ENCODE results near the gene ZNF541. TPM values are rescaled to one million over a fixed set of nuclear protein-coding genes. Genes with fewer than 3 reads are reported as not detected.

Gene ZNF541
- total RNA-seq, 1 donor from 2014 or later = not detected

- H3K27me3 ChIP-seq = no peaks in the 10 kb centered on the region
- no peak for TF ChIP-seq CTCF (IDR thresholded peaks at IDR 0.05)
- no peaks in the 10 kb centered on the region for H3K9me3 ChIP-seq
- H3K27ac ChIP-seq = peak within 1 kb of the TSS; percentile 94 to 97
- no peaks in the 10 kb centered on the region for H3K36me3 ChIP-seq
- DNase-seq (ENCODE audit: low spot score in 2 of 2) = peak; percentile 33 to 92
- intact Hi-C loops (cut with DNase I) = loop anchor here (1.0 to 10.0 kb wide), 6 partner anchors 9 to 334 kb away; partner anchors contain the start of genes INAFM1 and NAPA
- H3K4me1 ChIP-seq = peaks cover 10 to 42% of the 10 kb centered on the region in 2 donors
- H3K4me3 ChIP-seq = peak within 1 kb of the TSS; percentile 84 to 97
Observed at GRCh38 chr19:47608969-47609905, 36.3 kb upstream of the ZNF541 start, which contains the start of gene BICRA. TSS of gene BICRA (plus strand) at chr19:47609134. CDS start at chr19:47673575, 64,441 bp downstream.

GRCh38 chr19:47608074-47608918 lies 35.3 kb upstream of the ZNF541 start:
- peak overlapping the region; percentile 84 to 97 for H3K4me3 ChIP-seq
- peak; percentile 22 to 55 (median 25) for TF ChIP-seq CTCF (IDR thresholded peaks at IDR 0.05)
- no peaks in the 10 kb centered on the region for H3K27me3 ChIP-seq
- intact Hi-C loops (cut with DNase I) = loop anchor here (1.0 to 10.0 kb wide), 6 partner anchors 8 to 333 kb away; partner anchors contain the start of genes INAFM1 and NAPA
- H3K36me3 ChIP-seq = no peaks in the 10 kb centered on the region
- no peaks in the 10 kb centered on the region for H3K9me3 ChIP-seq
- peaks cover 9 to 38% of the 10 kb centered on the region in 2 donors for H3K4me1 ChIP-seq
- peak; percentile 65 to 96 for DNase-seq (ENCODE audit: low spot score in 2 of 2)
- H3K27ac ChIP-seq = peak overlapping the region; percentile 94 to 97

GRCh38 chr19:47607564-47608073 lies 34.7 kb upstream of the ZNF541 start:
- peak overlapping the region; percentile 94 to 97 for H3K27ac ChIP-seq
- no peaks in the 10 kb centered on the region for H3K36me3 ChIP-seq
- no peak for DNase-seq (ENCODE audit: low spot score in 2 of 2)
- no peaks in the 10 kb centered on the region for H3K27me3 ChIP-seq
- H3K4me1 ChIP-seq = peaks cover 2 to 31% of the 10 kb centered on the region in 2 donors
- H3K4me3 ChIP-seq = peak overlapping the region; percentile 84 to 97
- intact Hi-C loops (cut with DNase I) = loop anchor here (1.0 to 10.0 kb wide), 6 partner anchors 7 to 333 kb away; partner anchors contain the start of genes INAFM1 and NAPA
- no peak for TF ChIP-seq CTCF (IDR thresholded peaks at IDR 0.05)
- no peaks in the 10 kb centered on the region for H3K9me3 ChIP-seq

- intact Hi-C loops (cut with DNase I) = loop anchor here (10.0 kb wide), 1 partner anchor 329 kb away; the partner anchor contains the start of gene INAFM1
Observed at GRCh38 chr19:47603706-47604565, 31.0 kb upstream of the ZNF541 start.

More at GRCh38 chr19:47603706-47604565, 31.0 kb upstream of the ZNF541 start:
- Histone ChIP-seq H3K27ac (no peak overlapping the region), H3K27me3 (no peaks in the 10 kb centered on the region), H3K4me3 (no peak overlapping the region), H3K36me3 (no peaks in the 10 kb centered on the region), H3K9me3 (no peaks in the 10 kb centered on the region), H3K4me1 (peaks cover 0 to 17% of the 10 kb centered on the region in 2 donors)
- no peak for DNase-seq (ENCODE audit: low spot score in 2 of 2)
- no peak for TF ChIP-seq CTCF (IDR thresholded peaks at IDR 0.05)
